Activated naive CD4-positive, alpha-beta T cell treated with anti-CD3 and anti-CD28 coated beads, Interleukin-2, amount 50 U/mL, for 72 hours (primary cell): Measurements from ENCODE around the gene CIRBP. TPM values are rescaled to one million over a fixed set of nuclear protein-coding genes. Genes with fewer than 3 reads are reported as not detected.

ENCODE experiments used
- ATAC-seq, 2 donors: fragments of 150-1000 bp; cut with Tn5 transposase; 2 replicates each; pipeline ENCODE4 v1.10.0; 2021; ENCODE audit warnings: mild to moderate bottlenecking in 2 of 2, moderate library complexity in 2 of 2
- DNase-seq, 2 donors: peaks; one replicate each; pipeline ENCODE4 v3.0.0; 2021 to 2022; ENCODE audit warnings: low spot score in 2 of 2
- H3K27ac Mint-ChIP-seq, 2 donors: one replicate each; pipeline ENCODE4 v1.8.0; 2022; ENCODE audit warnings: mild to moderate bottlenecking in 2 of 2, mixed read lengths in 2 of 2
- H3K36me3 Mint-ChIP-seq, 2 donors: one replicate each; pipeline ENCODE4 v1.8.0; 2022; ENCODE audit warnings: mixed read lengths in 2 of 2
- H3K9me3 Mint-ChIP-seq, 2 donors: one replicate each; pipeline ENCODE4 v1.8.0; 2022; ENCODE audit warnings: mixed read lengths in 2 of 2
- total RNA-seq, 2 donors: library from RNA; stranded (reverse); gene quantifications; one replicate each; pipeline ENCODE4 v1.2.3, GENCODE V29; 2022

Gene CIRBP
- total RNA-seq, 2 donors from 2014 or later, result 148 to 157 TPM

DNA sequence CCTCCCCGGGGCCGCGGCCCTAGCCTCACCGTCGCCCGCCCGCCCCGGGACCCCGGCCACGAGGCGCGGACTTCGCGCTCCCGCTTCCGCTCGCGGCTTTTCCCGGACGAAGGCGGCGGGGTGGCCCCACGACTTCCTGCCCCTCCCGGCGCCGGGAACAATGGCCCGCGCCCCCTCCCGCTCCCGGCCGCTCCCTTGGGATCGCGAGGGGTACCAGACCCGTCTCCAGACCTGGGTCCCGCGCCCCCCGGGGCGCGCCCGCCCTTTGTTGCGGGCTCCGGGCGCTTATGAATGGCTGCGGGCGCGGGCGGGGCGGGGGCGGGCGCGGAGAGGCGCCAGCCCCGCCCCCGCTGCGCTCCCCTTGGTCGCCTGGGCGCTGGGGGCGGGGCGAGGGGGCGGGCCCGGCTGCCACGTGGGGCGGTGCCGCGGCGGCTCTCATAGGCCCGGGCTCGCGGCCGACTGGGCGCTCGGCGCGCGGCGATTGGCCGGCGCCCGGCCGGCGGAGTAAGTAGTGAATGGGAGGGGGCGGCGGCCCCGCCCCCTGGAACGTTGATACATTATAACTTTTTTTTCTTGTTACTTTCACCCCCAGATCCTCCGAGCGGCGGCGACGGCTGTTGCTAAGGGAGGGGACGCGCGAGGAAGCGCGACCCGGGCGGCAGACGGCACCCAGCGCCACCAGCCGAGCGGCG is 19.7 kb upstream of the CIRBP start:
- peaks cover 13 to 15% of the 10 kb centered on the region in 2 donors for H3K36me3 Mint-ChIP-seq
- no peaks in the 10 kb centered on the region for H3K9me3 Mint-ChIP-seq
- peak overlapping the region; percentile 69 to 93 for H3K27ac Mint-ChIP-seq
- DNase-seq, result peak; percentile 90 to 97
- peak; percentile 43 to 60 for ATAC-seq

DNA sequence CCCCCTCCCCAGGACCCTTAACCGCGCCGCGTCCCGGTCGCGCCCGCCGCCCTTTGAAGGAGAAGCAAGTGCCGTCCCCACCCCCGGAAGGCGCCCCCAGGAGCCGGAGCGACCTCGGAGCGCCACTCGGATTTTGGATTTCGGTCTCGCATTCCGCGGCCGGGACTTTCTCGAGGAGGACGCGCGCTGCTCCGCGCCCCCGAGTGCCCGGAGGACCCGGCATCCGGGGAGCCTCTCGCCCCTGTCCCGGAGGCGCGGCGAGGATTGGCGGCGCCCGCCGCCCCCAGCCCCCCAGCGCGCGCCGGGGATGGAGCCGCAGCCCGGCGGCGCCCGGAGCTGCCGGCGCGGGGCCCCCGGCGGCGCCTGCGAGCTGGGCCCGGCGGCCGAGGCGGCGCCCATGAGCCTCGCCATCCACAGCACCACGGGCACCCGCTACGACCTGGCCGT is 19.1 kb upstream of the CIRBP start:
- Mint-ChIP-seq H3K36me3 (peaks cover 15 to 18% of the 10 kb centered on the region in 2 donors), H3K27ac (peak overlapping the region in 1 of 2 donors; percentile 69), H3K9me3 (no peaks in the 10 kb centered on the region)
- DNase-seq (no peak), ATAC-seq (no peak)

DNA sequence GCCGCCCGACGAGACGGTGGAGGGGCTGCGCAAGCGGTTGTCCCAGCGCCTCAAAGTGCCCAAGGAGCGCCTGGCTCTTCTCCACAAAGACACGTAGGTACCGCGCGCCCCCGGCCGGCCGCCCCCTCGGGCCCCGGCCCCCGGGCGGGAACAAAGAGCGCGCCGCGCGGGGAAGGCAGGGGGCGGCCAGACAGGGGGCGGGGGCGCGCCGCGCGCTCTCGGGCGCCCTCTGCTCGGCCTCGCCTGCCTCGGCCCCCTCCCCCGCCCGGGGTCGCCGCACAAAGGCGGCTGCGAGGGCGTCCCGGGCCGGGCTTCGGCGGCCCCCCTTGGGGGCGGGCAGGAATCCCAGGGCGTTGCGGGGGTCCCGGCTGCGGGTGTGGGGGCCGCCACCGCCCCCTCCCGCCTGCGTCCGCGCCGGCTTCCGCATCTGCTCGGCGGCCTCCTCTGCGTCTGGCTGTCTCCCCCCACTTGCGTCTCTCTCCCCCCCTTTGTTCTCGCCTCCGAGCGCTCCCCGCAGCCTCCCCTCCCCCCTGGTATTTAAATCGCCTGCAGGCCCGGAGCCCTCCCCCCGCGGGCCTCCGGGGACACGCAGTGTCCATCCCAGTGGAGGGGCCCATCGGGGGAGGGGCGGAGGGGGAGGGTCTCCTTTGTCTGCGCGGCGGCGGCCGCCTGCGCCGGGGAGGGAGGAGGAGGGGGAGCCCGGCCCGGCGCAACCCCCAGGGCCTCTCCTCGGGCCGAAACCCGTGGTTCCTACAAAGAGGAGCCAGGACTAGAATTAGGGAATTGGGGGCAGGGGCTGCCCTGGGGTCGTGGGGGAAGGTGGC is 18.5 kb upstream of the CIRBP start:
- ATAC-seq (no peak), DNase-seq (no peak)
- H3K9me3 Mint-ChIP-seq, result no peaks in the 10 kb centered on the region
- peak overlapping the region; percentile 92 to 95 for H3K27ac Mint-ChIP-seq
- peaks cover 15 to 20% of the 10 kb centered on the region in 2 donors for H3K36me3 Mint-ChIP-seq

DNA sequence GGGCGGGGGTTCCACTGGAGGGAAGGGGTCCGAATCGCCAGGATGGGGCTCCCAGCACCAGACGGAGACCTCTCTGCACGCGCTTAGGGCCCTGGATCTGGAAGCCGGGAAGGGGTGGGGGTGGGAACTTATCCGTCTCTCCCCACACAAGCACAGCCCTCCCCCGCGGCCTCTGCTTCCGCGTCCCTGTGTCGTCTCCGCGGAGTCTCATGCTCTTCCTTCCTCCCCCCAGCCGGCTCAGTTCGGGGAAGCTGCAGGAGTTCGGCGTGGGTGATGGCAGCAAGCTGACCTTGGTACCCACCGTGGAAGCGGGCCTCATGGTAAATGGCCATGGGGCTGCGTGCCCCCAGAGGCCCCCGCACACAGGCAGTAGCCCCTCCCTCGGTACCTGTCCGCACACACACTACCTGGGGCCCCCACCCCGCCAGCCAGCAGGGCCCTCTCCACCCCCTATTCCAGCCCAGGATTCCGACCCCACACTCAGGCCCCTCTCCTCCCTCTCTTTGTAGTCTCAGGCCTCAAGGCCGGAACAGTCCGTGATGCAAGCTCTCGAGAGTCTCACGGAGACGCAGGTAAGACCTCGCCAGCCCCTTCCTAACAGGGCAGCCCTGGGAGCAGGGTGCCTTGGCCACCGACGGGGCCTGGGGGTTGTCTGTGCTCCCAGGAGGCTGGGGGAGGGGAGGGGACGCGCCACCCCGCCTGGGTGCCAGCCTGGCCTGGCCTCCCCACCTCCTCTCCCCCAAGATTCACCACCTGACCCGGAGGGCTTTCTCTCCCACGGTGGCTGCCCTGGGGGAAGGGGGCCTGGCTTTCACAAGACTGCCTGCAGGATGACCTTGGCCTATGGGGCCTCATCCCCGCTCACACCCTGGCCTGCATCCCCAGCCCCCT is 17.6 kb upstream of the CIRBP start:
- Mint-ChIP-seq H3K36me3 (peaks cover 15 to 20% of the 10 kb centered on the region in 2 donors), H3K9me3 (no peaks in the 10 kb centered on the region), H3K27ac (peak overlapping the region; percentile 92 to 95)
- ATAC-seq (peak in 1 of 2 donors; percentile 1), DNase-seq (peak; percentile 64 to 73)

DNA sequence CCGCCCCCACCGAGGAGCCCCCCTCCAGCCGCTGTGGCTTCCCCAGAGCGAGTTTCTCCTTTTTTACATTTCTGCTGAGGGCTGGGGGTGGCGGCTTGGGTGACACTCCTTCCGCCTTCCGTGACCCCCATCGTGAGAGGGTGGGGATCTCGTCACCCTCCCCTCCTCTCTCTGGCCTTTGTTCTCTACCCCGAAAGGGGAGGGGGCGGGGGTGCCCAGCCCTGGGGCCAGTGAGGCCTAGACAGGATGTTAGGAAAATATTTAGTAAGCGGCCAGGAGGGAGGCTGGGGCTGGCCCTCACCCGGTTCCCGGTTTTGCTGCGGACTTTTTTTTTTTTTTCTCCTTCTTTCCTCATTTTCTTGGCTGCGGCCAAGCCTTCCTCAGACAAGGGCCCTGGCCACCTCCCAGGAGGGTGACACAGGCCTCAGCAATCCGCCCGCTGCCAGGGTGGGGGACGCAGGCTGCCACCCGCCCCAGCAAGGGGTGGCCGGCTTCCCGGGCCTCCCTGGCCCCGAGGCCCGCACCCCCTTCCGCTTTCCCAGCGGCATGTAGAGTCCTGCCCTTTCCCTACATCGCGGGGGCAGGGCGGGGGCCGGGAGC is 16.8 kb upstream of the CIRBP start:
- DNase-seq (peak; percentile 63 to 90), ATAC-seq (peak; percentile 9 to 39)
- no peaks in the 10 kb centered on the region for H3K9me3 Mint-ChIP-seq
- peak overlapping the region; percentile 60 to 92 for H3K27ac Mint-ChIP-seq
- peaks cover 15 to 20% of the 10 kb centered on the region in 2 donors for H3K36me3 Mint-ChIP-seq

DNA sequence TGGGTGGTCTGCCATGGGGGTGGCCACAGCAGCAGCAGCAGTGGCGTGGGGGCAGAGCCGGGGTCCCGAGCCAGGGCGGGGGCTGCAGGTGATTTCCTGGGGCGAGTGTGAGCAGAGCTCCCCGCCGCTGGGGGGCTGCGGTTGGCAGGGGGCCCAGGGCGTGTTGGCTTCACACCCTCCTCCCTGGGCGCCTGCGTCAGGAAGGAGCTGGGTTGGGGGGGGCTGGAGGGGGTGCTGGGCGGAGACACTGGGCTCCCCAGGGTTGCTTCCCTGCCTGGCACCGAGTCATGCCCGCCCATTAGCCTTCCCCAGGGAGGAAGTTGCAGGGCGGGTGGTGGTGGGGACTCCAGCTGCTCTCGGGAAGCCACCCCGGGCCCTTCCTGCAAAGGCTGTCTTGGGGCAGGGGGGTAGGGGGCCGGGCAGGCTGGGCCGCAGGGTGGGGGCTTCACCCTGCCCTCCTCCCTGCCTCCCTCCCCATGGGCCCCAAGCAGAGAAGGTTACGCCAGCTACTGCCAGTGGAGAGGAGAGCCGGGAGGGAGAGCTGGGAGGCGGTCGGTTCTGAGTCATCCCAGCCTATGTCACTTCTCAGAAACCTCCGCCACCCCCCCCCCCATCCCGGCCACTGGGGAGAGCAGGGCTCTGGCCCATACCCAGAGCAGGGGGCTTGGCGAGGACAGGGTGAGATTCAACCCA is 16.2 kb upstream of the CIRBP start:
- peak; percentile 30 to 57 for ATAC-seq
- peak; percentile 60 to 90 for DNase-seq
- no peaks in the 10 kb centered on the region for H3K9me3 Mint-ChIP-seq
- peak overlapping the region; percentile 89 to 92 for H3K27ac Mint-ChIP-seq
- H3K36me3 Mint-ChIP-seq, result peaks cover 20% of the 10 kb centered on the region in 2 donors

DNA sequence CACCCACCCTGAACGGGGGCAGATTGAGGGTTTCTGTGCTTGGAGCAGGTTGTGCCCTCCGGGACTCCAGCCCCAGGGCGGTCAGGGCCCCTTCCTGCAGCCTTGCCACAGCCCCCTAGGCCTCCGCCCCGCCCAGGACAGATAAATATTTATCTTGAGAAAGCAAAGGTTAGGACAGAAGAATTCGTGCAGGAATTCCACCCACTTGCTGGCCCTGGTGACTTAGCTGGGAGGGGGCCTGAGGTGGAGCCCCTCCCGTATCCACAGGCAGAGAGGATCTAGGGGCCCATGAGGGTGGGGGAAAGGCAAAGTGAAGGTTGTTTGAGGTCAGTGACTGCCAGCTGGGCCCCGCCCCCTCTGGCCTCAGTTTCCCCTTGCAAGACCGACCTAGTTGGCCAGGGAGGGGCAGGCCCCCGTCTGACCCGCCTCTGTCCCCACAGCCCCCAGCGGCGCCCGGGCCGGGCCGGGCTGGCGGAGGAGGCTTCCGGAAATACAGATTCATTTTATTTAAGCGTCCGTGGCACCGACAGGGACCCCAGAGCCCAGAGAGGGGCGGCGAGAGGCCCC is 15.5 kb upstream of the CIRBP start:
- no peak for ATAC-seq
- no peaks in the 10 kb centered on the region for H3K9me3 Mint-ChIP-seq
- DNase-seq, result no peak
- H3K27ac Mint-ChIP-seq, result peak overlapping the region; percentile 89 to 92
- peaks cover 20% of the 10 kb centered on the region in 2 donors for H3K36me3 Mint-ChIP-seq

DNA sequence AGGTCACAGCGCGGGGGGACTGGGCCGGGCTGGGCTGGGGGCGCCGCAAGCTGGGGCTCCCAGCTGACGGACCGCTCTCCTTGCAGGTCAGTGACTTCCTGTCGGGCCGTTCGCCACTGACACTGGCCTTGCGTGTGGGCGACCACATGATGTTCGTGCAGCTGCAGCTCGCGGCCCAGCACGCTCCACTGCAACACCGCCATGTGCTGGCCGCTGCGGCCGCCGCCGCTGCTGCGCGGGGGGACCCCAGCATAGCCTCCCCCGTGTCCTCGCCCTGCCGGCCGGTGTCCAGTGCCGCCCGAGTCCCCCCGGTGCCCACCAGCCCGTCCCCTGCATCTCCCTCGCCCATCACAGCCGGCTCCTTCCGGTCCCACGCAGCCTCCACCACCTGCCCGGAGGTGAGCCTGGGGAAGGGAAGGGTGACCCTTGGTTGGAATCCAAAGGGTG is 15.0 kb upstream of the CIRBP start:
- H3K27ac Mint-ChIP-seq, result peak overlapping the region in 1 of 2 donors; percentile 92
- H3K36me3 Mint-ChIP-seq, result peaks cover 20 to 23% of the 10 kb centered on the region in 2 donors
- DNase-seq, result no peak
- H3K9me3 Mint-ChIP-seq, result no peaks in the 10 kb centered on the region
- no peak for ATAC-seq

DNA sequence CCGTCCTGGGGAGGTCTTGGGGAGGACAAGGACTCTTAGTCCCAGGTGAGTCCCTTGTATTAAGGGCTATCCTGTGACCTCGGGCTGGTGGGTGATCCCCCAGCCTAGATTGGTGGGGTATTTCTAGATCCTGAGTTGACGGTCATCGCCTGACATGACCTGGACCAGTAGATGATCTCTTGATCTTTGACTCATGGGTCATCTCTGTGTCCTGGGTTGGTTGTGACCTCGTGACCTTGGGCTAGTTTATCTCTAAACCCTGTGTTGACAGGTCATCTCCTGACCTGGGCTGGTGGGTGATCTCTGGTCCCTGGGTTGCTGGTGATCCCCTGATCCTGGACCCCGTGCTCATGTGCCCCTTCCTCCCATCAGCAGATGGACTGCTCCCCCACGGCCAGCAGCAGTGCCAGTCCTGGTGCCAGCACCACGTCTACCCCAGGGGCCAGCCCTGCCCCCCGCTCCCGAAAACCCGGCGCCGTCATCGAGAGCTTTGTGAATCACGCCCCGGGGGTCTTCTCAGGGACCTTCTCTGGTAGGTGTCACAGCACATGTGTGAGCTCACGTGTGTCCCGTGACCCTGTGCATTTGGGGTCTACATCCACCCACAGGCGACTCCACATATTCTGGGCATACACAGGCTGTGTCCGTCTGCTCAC is 14.5 kb upstream of the CIRBP start:
- no peak for DNase-seq
- H3K27ac Mint-ChIP-seq, result peak overlapping the region; percentile 29 to 92
- no peak for ATAC-seq
- no peaks in the 10 kb centered on the region for H3K9me3 Mint-ChIP-seq
- peaks cover 20 to 28% of the 10 kb centered on the region in 2 donors for H3K36me3 Mint-ChIP-seq

DNA sequence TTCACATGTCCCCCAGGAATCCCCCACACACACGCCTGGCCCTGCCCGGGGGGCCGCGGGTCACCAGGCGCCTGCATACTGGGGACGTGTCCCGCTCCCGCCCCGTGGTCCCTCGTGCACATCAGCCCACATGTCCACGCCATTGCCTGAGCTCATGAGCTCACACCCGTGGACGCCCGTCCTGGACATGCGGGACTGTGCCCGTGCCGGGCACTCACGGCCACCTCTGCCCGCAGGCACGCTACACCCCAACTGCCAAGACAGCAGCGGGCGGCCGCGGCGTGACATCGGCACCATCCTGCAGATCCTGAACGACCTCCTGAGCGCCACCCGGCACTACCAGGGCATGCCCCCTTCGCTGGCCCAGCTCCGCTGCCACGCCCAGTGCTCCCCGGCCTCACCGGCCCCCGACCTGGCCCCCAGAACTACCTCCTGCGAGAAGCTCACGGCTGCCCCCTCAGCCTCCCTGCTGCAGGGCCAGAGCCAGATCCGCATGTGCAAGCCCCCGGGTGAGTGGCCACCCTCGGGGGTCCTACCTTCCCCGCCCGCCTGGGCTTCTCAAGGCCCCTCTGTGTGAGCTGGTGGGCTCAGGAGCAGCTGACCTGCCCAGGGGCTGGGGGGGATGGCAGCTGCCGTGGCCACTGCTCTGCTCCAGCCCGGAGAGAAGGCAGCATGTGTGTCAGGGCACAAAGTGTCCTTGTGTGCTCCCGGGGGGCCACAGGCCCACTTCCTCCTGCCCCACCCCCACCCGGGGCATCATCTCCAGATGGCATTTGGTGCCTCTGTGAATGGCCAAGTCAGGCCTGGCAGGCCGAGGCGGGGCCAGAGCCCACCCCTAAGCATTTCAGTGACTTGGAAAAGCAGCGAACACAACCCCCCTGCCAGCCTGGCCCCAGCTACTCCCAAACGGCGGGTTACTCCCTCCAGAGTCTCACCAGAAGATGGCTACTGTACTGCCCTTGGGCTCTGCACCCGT is 13.7 kb upstream of the CIRBP start:
- Mint-ChIP-seq H3K36me3 (peaks cover 20 to 32% of the 10 kb centered on the region in 2 donors), H3K9me3 (no peaks in the 10 kb centered on the region), H3K27ac (peak overlapping the region in 1 of 2 donors; percentile 92)
- ATAC-seq (no peak), DNase-seq (no peak)

DNA sequence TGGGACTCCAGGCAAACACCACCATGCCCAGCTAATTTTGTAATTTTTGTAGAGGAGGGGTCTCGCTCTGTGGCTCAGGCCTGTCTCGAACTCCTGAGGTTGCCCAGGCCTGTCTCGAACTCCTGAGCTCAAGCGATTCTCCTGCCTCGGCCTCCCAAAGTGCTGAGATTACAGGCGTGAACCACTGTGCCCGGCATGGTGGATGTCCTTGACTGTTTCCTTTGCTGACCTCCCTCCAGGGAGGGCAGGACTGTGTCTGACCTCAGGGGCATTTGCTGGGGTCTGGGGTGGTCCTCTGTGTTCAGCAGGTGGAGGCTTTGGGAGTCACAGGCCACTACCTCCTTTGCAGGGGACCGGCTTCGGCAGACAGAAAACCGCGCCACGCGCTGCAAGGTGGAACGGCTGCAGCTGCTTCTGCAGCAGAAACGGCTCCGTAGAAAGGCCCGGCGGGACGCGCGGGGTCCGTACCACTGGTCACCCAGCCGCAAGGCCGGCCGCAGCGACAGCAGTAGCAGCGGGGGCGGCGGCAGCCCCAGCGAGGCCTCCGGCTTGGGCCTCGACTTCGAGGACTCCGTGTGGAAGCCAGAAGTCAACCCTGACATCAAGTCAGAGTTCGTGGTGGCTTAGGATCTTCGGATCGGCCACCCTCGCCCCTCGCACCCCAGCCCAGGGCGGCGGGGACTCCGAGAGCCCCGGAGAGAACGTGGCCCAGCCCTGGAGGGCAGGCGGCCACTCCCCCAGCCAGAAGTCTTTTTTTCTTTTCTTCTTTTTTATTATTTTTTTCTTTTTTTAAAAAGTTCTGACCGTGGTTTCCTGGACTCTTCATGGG is 12.3 kb upstream of the CIRBP start:
- DNase-seq, result no peak
- H3K27ac Mint-ChIP-seq, result no peak overlapping the region
- H3K9me3 Mint-ChIP-seq, result no peaks in the 10 kb centered on the region
- no peak for ATAC-seq
- H3K36me3 Mint-ChIP-seq, result peaks cover 21 to 30% of the 10 kb centered on the region in 2 donors

DNA sequence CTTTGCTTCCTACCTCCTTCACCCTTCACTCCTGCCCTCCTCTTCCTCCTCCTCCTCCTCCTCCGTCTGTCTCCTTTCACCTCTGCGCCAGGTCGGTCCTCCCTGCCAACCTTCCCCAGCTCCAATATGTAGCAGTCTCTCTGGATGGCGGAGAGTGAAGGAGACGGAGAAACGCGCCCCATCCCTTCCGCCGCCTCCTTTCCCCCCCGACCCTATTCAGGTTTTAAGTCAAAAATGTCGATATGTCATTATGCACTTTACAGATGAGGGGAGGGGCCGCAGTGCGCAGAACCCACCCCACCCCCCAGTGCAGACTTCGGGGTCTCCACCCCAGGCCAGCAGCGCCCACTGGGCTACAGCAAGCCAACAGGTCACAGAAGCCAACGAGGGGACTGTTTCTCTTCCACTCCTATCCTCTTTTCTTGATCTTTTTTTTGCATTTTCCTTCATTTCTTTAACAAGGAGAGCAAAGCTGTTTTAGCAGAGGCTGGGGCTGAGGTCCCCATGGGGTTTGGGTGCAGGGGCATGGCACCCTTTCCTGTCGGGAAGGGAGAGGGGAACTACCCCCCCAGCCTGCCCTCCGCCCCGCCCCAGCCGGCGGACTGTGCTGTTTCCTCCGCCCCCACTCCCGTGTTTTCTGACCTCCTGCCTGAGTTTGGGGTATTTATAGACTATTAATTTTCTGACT is 11.5 kb upstream of the CIRBP start:
- peaks cover 16 to 31% of the 10 kb centered on the region in 2 donors for H3K36me3 Mint-ChIP-seq
- no peak for DNase-seq

DNA sequence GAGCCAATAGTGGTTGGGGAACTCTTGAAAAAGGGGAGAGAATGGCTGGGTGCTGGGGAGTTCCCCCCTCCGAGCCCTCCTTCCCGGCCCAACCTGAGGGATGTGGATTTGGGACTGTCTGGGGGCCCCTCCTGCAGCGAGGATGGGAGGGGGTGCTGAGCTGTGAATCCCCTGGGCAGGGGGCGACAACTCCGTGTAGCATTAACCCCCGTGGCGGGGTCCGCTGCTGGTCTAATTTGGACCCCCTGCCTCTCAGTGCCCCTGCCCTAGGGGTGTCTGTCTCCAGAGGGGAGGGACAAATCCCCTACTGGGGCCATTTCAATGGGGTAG is 11.0 kb upstream of the CIRBP start:
- DNase-seq (no peak), ATAC-seq (no peak)
- Mint-ChIP-seq H3K27ac (peak overlapping the region; percentile 68 to 96), H3K36me3 (peaks cover 16 to 31% of the 10 kb centered on the region in 2 donors), H3K9me3 (no peaks in the 10 kb centered on the region)

More for the DNA sequence above, 11.5 kb upstream of the CIRBP start:
- H3K9me3 Mint-ChIP-seq, result no peaks in the 10 kb centered on the region
- peak overlapping the region; percentile 68 to 96 for H3K27ac Mint-ChIP-seq
- no peak for ATAC-seq
